Transverse colon (tissue), 3 donors: Measurements from ENCODE around the gene OSCP1.

Experiments used
- CTCF ChIP-seq, 5 experiments: fragments of 200-600 bp in 3 of 5; fragments of 450-650 bp in 2 of 5; sonication (generic) in 3 of 5; IDR thresholded peaks; 1 replicate in 2 of 5; 2 replicates in 3 of 5; pipeline ENCODE4 v1.5.1; 2016 to 2017; ENCODE audit warnings: antibody characterized with exemption in 5 of 5, inconsistent platforms in 3 of 5, mild to moderate bottlenecking in 2 of 5, moderate library complexity in 1 of 5
- POLR2A ChIP-seq: fragments of 450-650 bp; IDR thresholded peaks from one replicate; pipeline ENCODE4 v1.6.1; 2016; ENCODE audit warnings: antibody characterized with exemption, mild to moderate bottlenecking, moderate library complexity

- TF ChIP-seq CTCF (IDR thresholded peaks at IDR 0.05) (no peak), POLR2A (no peak)
Measured at GRCh38 chr1:36397083-36397377, 53.2 kb downstream of the OSCP1 start.
